WTC11 (cell line): ENCODE measurements around the gene KRT5. TPM values are rescaled to one million over a fixed set of nuclear protein-coding genes. Genes with fewer than 3 reads are reported as not detected.

Source experiments
- ATAC-seq: fragments of 200-7000 bp; cut with Tn5 transposase; 2 replicates; pipeline ENCODE4 v1.10.0; 2021; ENCODE audit warnings: mild to moderate bottlenecking, moderate library complexity
- CTCF ChIA-PET: fragments of 300-600 bp; sonication (Branson Sonifier 250); formaldehyde crosslinking; loops from one replicate; lab custom pipeline; 2021; ENCODE audit warnings: antibody characterized with exemption; lab: Charles Lee
- POLR2A ChIA-PET: fragments of 350-600 bp; sonication (Branson Sonifier 250); formaldehyde crosslinking; loops from one replicate; lab custom pipeline; 2021; ENCODE audit warnings: antibody characterized with exemption; lab: Charles Lee
- DNase-seq: peaks from one replicate; pipeline ENCODE4 v3.0.0; 2021; ENCODE audit warnings: low spot score
- H3K27ac Mint-ChIP-seq: 2 replicates; pipeline ENCODE4 v1.8.0; 2021; ENCODE audit warnings: mixed read lengths
- H3K27me3 Mint-ChIP-seq: 2 replicates; pipeline ENCODE4 v1.8.0; 2021; ENCODE audit warnings: low read depth, mild to moderate bottlenecking, moderate library complexity, mixed read lengths
- H3K36me3 Mint-ChIP-seq: 2 replicates; pipeline ENCODE4 v1.8.0; 2021; ENCODE audit warnings: mixed read lengths
- H3K4me1 Mint-ChIP-seq: 2 replicates; pipeline ENCODE4 v1.8.0; 2022; ENCODE audit warnings: mixed read lengths
- H3K4me3 Mint-ChIP-seq: 2 replicates; pipeline ENCODE4 v1.8.0; 2021; ENCODE audit warnings: mild to moderate bottlenecking, moderate library complexity, mixed read lengths
- H3K9me3 Mint-ChIP-seq: 2 replicates; pipeline ENCODE4 v1.8.0; 2021; ENCODE audit warnings: mixed read lengths
- CDX4 ChIP-seq: fragments of 250-450 bp; sonication (Bioruptor Pico); IDR thresholded peaks from 2 replicates; pipeline ENCODE4 v1.9.0; 2021; ENCODE audit warnings: moderate library complexity, mild to moderate bottlenecking, inconsistent platforms, borderline replicate concordance
- CREB1 ChIP-seq: sonication (generic); formaldehyde crosslinking; IDR thresholded peaks from 2 replicates; pipeline ENCODE4 v1.8.0; 2023; ENCODE audit warnings: mild to moderate bottlenecking, missing genetic modification reagents
- E2F5 ChIP-seq: sonication (generic); formaldehyde crosslinking; IDR thresholded peaks from 2 replicates; pipeline ENCODE4 v1.8.1; 2022; ENCODE audit warnings: mild to moderate bottlenecking, moderate library complexity, missing genetic modification reagents
- FOXP1 ChIP-seq: sonication (generic); formaldehyde crosslinking; IDR thresholded peaks from 2 replicates; pipeline ENCODE4 v1.8.0; 2022; ENCODE audit warnings: missing genetic modification reagents, mild to moderate bottlenecking, moderate library complexity, borderline replicate concordance
- FOXP4 ChIP-seq: sonication (generic); formaldehyde crosslinking; IDR thresholded peaks from 2 replicates; pipeline ENCODE4 v1.8.0; 2022; ENCODE audit warnings: mild to moderate bottlenecking, missing genetic modification reagents
- TCF7 ChIP-seq: sonication (generic); formaldehyde crosslinking; IDR thresholded peaks from 2 replicates; pipeline ENCODE4 v1.8.0; 2022; ENCODE audit warnings: mild to moderate bottlenecking, low read depth, missing genetic modification reagents, moderate library complexity
- USF1 ChIP-seq: sonication (generic); formaldehyde crosslinking; IDR thresholded peaks from 2 replicates; pipeline ENCODE4 v1.8.0; 2022; ENCODE audit warnings: mild to moderate bottlenecking, missing genetic modification reagents
- USF2 ChIP-seq: sonication (generic); formaldehyde crosslinking; IDR thresholded peaks from 2 replicates; pipeline ENCODE4 v1.8.1; 2023; ENCODE audit warnings: mild to moderate bottlenecking, missing genetic modification reagents, moderate library complexity
- ZBTB21 ChIP-seq: sonication (generic); formaldehyde crosslinking; IDR thresholded peaks from 2 replicates; pipeline ENCODE4 v1.8.1; 2023; ENCODE audit warnings: mild to moderate bottlenecking, missing genetic modification reagents, borderline replicate concordance
- ZNF263 ChIP-seq: sonication (generic); formaldehyde crosslinking; IDR thresholded peaks from 2 replicates; pipeline ENCODE4 v1.8.1; 2022; ENCODE audit warnings: low read depth, mild to moderate bottlenecking, moderate library complexity, missing genetic modification reagents
- ZNF425 ChIP-seq: fragments of 250-450 bp; sonication (Bioruptor Pico); conservative IDR thresholded peaks from 2 replicates; pipeline ENCODE4 v1.9.0; 2021; ENCODE audit warnings: mild to moderate bottlenecking
- ZNF532 ChIP-seq: fragments of 250-450 bp; sonication (Bioruptor Pico); IDR thresholded peaks from 2 replicates; pipeline ENCODE4 v1.9.0; 2021; ENCODE audit warnings: mild to moderate bottlenecking, borderline replicate concordance
- total RNA-seq: library from RNA; stranded (reverse); gene quantifications from 3 replicates; pipeline ENCODE4 v1.2.3, GENCODE V29; 2021

The KRT5 gene
- total RNA-seq, 1 experiment from 2014 or later = not detected

- Mint-ChIP-seq H3K4me1 (no peaks in the 10 kb centered on the region), H3K36me3 (0 out of 2 replicates have a peak, but pooled peaks cover 3% of the 10 kb centered on the region), H3K4me3 (no peak overlapping the region), H3K27ac (no peak overlapping the region), H3K9me3 (peaks cover 32% of the 10 kb centered on the region), H3K27me3 (peaks cover 3% of the 10 kb centered on the region; the same call in 1 of the 2 replicates)
- TF ChIP-seq ZNF532 (CRISPR knock-in tag) = no peak
- TF ChIP-seq ZNF425 = no peak
- no peak for TF ChIP-seq USF2 (CRISPR knock-in tag)
- no peak for TF ChIP-seq TCF7
- CTCF ChIA-PET = interaction anchor here (0.7 kb wide), 1 partner anchor 393 kb away, joined by 3 read pairs; no protein-coding TSS in a partner anchor
- POLR2A ChIA-PET = no interaction called here
- ATAC-seq (no peak), DNase-seq (no peak)
Measured at GRCh38 chr12:52486166-52487105, 33.8 kb downstream of the KRT5 start.

- Mint-ChIP-seq H3K36me3 (peaks cover 15% of the 10 kb centered on the region), H3K27me3 (peaks cover 4% of the 10 kb centered on the region; the same call in 1 of the 2 replicates), H3K9me3 (peaks cover 48% of the 10 kb centered on the region), H3K27ac (no peak overlapping the region), H3K4me3 (no peak overlapping the region), H3K4me1 (peaks cover 4% of the 10 kb centered on the region)
- ChIA-PET CTCF (no interaction called here), POLR2A (interaction anchor here (0.7 kb wide), 1 partner anchor 22 kb away, joined by 3 read pairs; no protein-coding TSS in a partner anchor)
- no peak for DNase-seq
- TF ChIP-seq FOXP4 (CRISPR knock-in tag) (no peak), E2F5 (CRISPR knock-in tag) (no peak), CREB1 (no peak), ZBTB21 (CRISPR knock-in tag) (no peak), ZNF263 (no peak), USF2 (CRISPR knock-in tag) (no peak), CDX4 (CRISPR knock-in tag) (no peak), FOXP1 (no peak), USF1 (no peak)
- ATAC-seq = peak; percentile 72
Measured at GRCh38 chr12:52480073-52480472, 40.1 kb downstream of the KRT5 start.
